HepG2 (cell line): ENCODE results near the gene RSBN1. TPM values are rescaled to one million over a fixed set of nuclear protein-coding genes. Genes with fewer than 3 reads are reported as not detected.
A peak's percentile ranks its signal among the peaks of the same experiment; 100 is the strongest.

ENCODE experiments used
- FOSL1 ChIP-seq: sonication (generic); formaldehyde crosslinking; IDR thresholded peaks from 2 replicates; pipeline ENCODE4 v1.9.0; 2021; ENCODE audit warnings: missing genetic modification reagents, borderline replicate concordance
- GTF3A ChIP-seq: sonication (generic); formaldehyde crosslinking; conservative IDR thresholded peaks from 2 replicates; pipeline ENCODE4 v1.4.0; 2020; ENCODE audit warnings: mild to moderate bottlenecking, missing genetic modification reagents
- PRDM15 ChIP-seq: sonication (generic); formaldehyde crosslinking; IDR thresholded peaks from 2 replicates; pipeline ENCODE4 v1.4.0; 2020; ENCODE audit warnings: missing genetic modification reagents
- REXO4 ChIP-seq: sonication (generic); formaldehyde crosslinking; IDR thresholded peaks from 2 replicates; pipeline ENCODE4 v1.8.0; 2022; ENCODE audit warnings: missing genetic modification reagents, mild to moderate bottlenecking, borderline replicate concordance
- SP2 ChIP-seq: sonication (generic); formaldehyde crosslinking; IDR thresholded peaks from 2 replicates; pipeline ENCODE4 v1.5.1; 2020; ENCODE audit warnings: mild to moderate bottlenecking, missing genetic modification reagents
- TIGD3 ChIP-seq: sonication (generic); formaldehyde crosslinking; IDR thresholded peaks from 2 replicates; pipeline ENCODE4 v1.5.1; 2020; ENCODE audit warnings: mild to moderate bottlenecking, missing genetic modification reagents, borderline replicate concordance
- ZHX1 ChIP-seq: sonication (generic); formaldehyde crosslinking; IDR thresholded peaks from 2 replicates; pipeline ENCODE4 v1.8.1; 2022; ENCODE audit warnings: low read depth, mild to moderate bottlenecking, missing genetic modification reagents
- ZNF709 ChIP-seq: sonication (generic); formaldehyde crosslinking; IDR thresholded peaks from 2 replicates; pipeline ENCODE4 v1.5.0; 2020; ENCODE audit warnings: mild to moderate bottlenecking, missing genetic modification reagents
- polyA plus RNA-seq, 8 experiments: library from polyadenylated mRNA; depleted of rRNA in 3 of 8; stranded (reverse) in 7 of 8; unstranded in 1 of 8; fragments of >200 nt; fragmentation: Illumina TruSeq in 4 of 8; extraction: Trizol in 4 of 8; gene quantifications; 2 replicates each; pipeline versions ENCODE4 v1.2.1 to v1.2.3, GENCODE V29; 2011 to 2016; ENCODE audit warnings: low read depth in 4 of 8, missing spikeins in 1 of 8, mixed read lengths in 1 of 8; ENCODE audit not compliant: insufficient read depth in 1 of 8
- total RNA-seq, 5 experiments: library from RNA; depleted of rRNA; stranded (reverse); fragments of >200 nt; fragmentation: Illumina TruSeq; extraction: Trizol; gene quantifications; 2 replicates each; pipeline ENCODE4 v1.2.3, GENCODE V29; 2016; ENCODE audit warnings: low read depth in 1 of 5
- TF ChIP-seq, protein P1 (sequence below): sonication (generic); formaldehyde crosslinking; IDR thresholded peaks from 2 replicates; pipeline ENCODE4 v1.4.0; 2020; ENCODE audit warnings: missing genetic modification reagents
- TF ChIP-seq, protein P2 (sequence below), 2 experiments: sonication (generic) in 1 of 2; formaldehyde crosslinking in 1 of 2; IDR thresholded peaks; 2 replicates each; pipeline versions ENCODE4 v1.6.1 to v1.9.0; 2014 to 2022; ENCODE audit warnings: antibody characterized with exemption in 1 of 2, borderline replicate concordance in 1 of 2, inconsistent platforms in 1 of 2, low read depth in 1 of 2, missing genetic modification reagents in 1 of 2

RSBN1 gene
- total and polyA plus RNA-seq, 2 of the 13 experiments (the other 11 are each of a cell fraction or from before 2014, with no cell fraction given): 8.3 to 10.4 TPM

DNA sequence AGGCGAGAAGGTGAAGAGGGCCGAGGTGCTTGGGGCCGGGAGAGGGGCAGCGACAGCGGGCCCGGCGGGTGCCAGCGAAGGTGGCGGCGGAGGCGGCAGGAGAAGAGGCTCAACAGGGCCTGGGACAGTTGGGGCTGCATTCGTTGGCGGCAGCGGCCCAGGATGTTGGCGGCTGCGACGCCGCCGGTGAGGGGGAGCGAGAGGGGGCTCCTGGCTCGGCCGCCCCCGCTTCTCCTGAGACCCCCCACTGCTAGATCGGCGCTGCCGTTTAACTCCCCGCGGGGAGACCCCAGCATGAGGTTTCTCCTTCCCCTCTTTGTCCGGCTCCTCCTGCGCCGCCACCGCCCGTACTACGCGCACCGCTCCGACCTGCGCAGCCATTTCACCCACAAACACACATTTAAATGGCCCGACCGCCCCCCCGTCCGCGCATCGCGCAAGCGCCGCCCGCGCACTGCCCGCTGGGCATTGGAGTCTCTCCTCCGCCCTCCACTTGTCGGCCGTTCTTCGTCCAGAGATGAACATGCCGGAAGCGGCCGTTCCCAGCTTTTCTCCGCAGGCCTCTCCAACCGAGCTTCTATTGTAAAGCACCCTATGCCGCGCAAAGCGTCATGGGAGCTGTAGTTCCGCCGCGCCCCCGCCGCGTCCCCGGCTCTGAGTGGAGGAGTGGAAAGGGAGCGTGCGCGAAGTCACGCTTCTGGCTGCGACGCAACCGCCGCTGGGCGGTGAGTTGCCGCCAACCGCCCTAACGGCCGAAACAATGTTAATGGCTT is at the start of gene RSBN1 (continued):
- peak; percentile 59; the same call in 1 of the 2 replicates for TF ChIP-seq ZHX1 (CRISPR knock-in tag)
- TF ChIP-seq, protein P1, sequence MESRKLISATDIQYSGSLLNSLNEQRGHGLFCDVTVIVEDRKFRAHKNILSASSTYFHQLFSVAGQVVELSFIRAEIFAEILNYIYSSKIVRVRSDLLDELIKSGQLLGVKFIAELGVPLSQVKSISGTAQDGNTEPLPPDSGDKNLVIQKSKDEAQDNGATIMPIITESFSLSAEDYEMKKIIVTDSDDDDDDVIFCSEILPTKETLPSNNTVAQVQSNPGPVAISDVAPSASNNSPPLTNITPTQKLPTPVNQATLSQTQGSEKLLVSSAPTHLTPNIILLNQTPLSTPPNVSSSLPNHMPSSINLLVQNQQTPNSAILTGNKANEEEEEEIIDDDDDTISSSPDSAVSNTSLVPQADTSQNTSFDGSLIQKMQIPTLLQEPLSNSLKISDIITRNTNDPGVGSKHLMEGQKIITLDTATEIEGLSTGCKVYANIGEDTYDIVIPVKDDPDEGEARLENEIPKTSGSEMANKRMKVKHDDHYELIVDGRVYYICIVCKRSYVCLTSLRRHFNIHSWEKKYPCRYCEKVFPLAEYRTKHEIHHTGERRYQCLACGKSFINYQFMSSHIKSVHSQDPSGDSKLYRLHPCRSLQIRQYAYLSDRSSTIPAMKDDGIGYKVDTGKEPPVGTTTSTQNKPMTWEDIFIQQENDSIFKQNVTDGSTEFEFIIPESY (CRISPR knock-in tag): no peak
- TF ChIP-seq TIGD3 (CRISPR knock-in tag): no peak
- TF ChIP-seq, protein P2, sequence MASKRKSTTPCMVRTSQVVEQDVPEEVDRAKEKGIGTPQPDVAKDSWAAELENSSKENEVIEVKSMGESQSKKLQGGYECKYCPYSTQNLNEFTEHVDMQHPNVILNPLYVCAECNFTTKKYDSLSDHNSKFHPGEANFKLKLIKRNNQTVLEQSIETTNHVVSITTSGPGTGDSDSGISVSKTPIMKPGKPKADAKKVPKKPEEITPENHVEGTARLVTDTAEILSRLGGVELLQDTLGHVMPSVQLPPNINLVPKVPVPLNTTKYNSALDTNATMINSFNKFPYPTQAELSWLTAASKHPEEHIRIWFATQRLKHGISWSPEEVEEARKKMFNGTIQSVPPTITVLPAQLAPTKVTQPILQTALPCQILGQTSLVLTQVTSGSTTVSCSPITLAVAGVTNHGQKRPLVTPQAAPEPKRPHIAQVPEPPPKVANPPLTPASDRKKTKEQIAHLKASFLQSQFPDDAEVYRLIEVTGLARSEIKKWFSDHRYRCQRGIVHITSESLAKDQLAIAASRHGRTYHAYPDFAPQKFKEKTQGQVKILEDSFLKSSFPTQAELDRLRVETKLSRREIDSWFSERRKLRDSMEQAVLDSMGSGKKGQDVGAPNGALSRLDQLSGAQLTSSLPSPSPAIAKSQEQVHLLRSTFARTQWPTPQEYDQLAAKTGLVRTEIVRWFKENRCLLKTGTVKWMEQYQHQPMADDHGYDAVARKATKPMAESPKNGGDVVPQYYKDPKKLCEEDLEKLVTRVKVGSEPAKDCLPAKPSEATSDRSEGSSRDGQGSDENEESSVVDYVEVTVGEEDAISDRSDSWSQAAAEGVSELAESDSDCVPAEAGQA (IDR thresholded peaks at IDR 0.05; ENCODE audit: low read depth): peak; percentile 57; the same call in 1 of the 2 replicates
- TF ChIP-seq, protein P2 (CRISPR knock-in tag; IDR thresholded peaks at IDR 0.05; ENCODE audit: borderline replicate concordance): peak; percentile 22; the same call in 1 of the 2 replicates
- no peak for TF ChIP-seq SP2 (CRISPR knock-in tag)
- no peak for TF ChIP-seq REXO4 (CRISPR knock-in tag)
- peak; percentile 92 for TF ChIP-seq ZNF709
- TF ChIP-seq GTF3A (CRISPR knock-in tag): no peak
- TF ChIP-seq PRDM15 (CRISPR knock-in tag): peak; percentile 82
- TF ChIP-seq FOSL1 (CRISPR knock-in tag): no peak
